T-helper 2 cell treated with Interferon-gamma antibody and Interleukin-4, amounts not matched to agents 5 μg/mL and 100 μg/mL, for 36 hours (primary cell): Measurements from ENCODE around the gene SH3PXD2A.
A peak's percentile ranks its signal among the peaks of the same experiment; 100 is the strongest.
"Not testable (repeated sequence)": the region's sequence is repeated elsewhere in the genome, so short reads cannot be mapped to it uniquely, and the experiment has no call there.

Source experiments
- DNase-seq: peaks from one replicate; pipeline ENCODE4 v3.0.0; 2021; ENCODE audit warnings: low spot score
- H3K27ac Mint-ChIP-seq: one replicate; pipeline ENCODE4 v1.8.0; 2021; ENCODE audit warnings: mild to moderate bottlenecking, mixed read lengths
- H3K27me3 Mint-ChIP-seq: one replicate; pipeline ENCODE4 v1.8.0; 2021; ENCODE audit warnings: low read depth, mixed read lengths
- H3K36me3 Mint-ChIP-seq: one replicate; pipeline ENCODE4 v1.8.0; 2021; ENCODE audit warnings: low read depth, mixed read lengths
- H3K4me1 Mint-ChIP-seq: one replicate; pipeline ENCODE4 v1.8.0; 2021; ENCODE audit warnings: low read depth, mixed read lengths
- H3K4me3 Mint-ChIP-seq: one replicate; pipeline ENCODE4 v1.8.0; 2022; ENCODE audit warnings: mild to moderate bottlenecking, moderate library complexity, mixed read lengths
- H3K9me3 Mint-ChIP-seq: one replicate; pipeline ENCODE4 v1.8.0; 2021; ENCODE audit warnings: mixed read lengths

Gene SH3PXD2A

GRCh38 chr10:103665162-103665889 is 190.1 kb downstream of the SH3PXD2A start:
- Mint-ChIP-seq H3K9me3 (no peaks in the 10 kb centered on the region), H3K36me3 (peaks cover 3% of the 10 kb centered on the region), H3K4me1 (peaks cover 13% of the 10 kb centered on the region), H3K27me3 (no peaks in the 10 kb centered on the region), H3K27ac (peak overlapping the region; percentile 12), H3K4me3 (no peak overlapping the region)
- no peak for DNase-seq

- no peaks in the 10 kb centered on the region for H3K27me3 Mint-ChIP-seq
- peaks cover 8% of the 10 kb centered on the region for H3K36me3 Mint-ChIP-seq
- no peak for DNase-seq
- no peak overlapping the region for H3K27ac Mint-ChIP-seq
- peaks cover 17% of the 10 kb centered on the region for H3K4me1 Mint-ChIP-seq
- H3K9me3 Mint-ChIP-seq = no peaks in the 10 kb centered on the region
- no peak overlapping the region for H3K4me3 Mint-ChIP-seq
These were observed 191.6 kb downstream of the SH3PXD2A start for GRCh38 chr10:103663802-103664201.

- Mint-ChIP-seq H3K4me1 (peaks cover 12% of the 10 kb centered on the region), H3K27me3 (no peaks in the 10 kb centered on the region), H3K4me3 (no peak overlapping the region), H3K36me3 (peaks cover 11% of the 10 kb centered on the region), H3K9me3 (no peaks in the 10 kb centered on the region), H3K27ac (no peak overlapping the region)
- no peak for DNase-seq
These were observed 192.1 kb downstream of the SH3PXD2A start for GRCh38 chr10:103663236-103663635.

- H3K27ac Mint-ChIP-seq = not testable (repeated sequence)
These were observed 192.7 kb downstream of the SH3PXD2A start for GRCh38 chr10:103662704-103663103.

GRCh38 chr10:103661198-103661950 is 194.0 kb downstream of the SH3PXD2A start:
- Mint-ChIP-seq H3K9me3 (peaks cover 12% of the 10 kb centered on the region), H3K4me3 (peak overlapping the region; percentile 67), H3K27me3 (no peaks in the 10 kb centered on the region), H3K4me1 (peaks cover 10% of the 10 kb centered on the region), H3K27ac (peak overlapping the region; percentile 45), H3K36me3 (peaks cover 26% of the 10 kb centered on the region)
- DNase-seq = peak; percentile 22

More at GRCh38 chr10:103662704-103663103, 192.7 kb downstream of the SH3PXD2A start:
- H3K27me3 Mint-ChIP-seq, H3K9me3 Mint-ChIP-seq, DNase-seq, H3K4me3 Mint-ChIP-seq, H3K4me1 Mint-ChIP-seq: not testable (repeated sequence)
- peaks cover 16% of the 10 kb centered on the region for H3K36me3 Mint-ChIP-seq

GRCh38 chr10:103660364-103661197 is 194.8 kb downstream of the SH3PXD2A start:
- Mint-ChIP-seq H3K36me3 (peaks cover 26% of the 10 kb centered on the region), H3K27ac (peak overlapping the region; percentile 80), H3K9me3 (peaks cover 12% of the 10 kb centered on the region), H3K27me3 (no peaks in the 10 kb centered on the region), H3K4me1 (peaks cover 10% of the 10 kb centered on the region), H3K4me3 (peak overlapping the region; percentile 89)
- DNase-seq = peak; percentile 16

GRCh38 chr10:103659674-103660363 is 195.6 kb downstream of the SH3PXD2A start:
- Mint-ChIP-seq H3K27me3 (no peaks in the 10 kb centered on the region), H3K27ac (peak overlapping the region; percentile 80), H3K4me3 (peak overlapping the region; percentile 89), H3K9me3 (peaks cover 12% of the 10 kb centered on the region), H3K4me1 (peaks cover 10% of the 10 kb centered on the region), H3K36me3 (peaks cover 24% of the 10 kb centered on the region)
- DNase-seq = peak; percentile 61

GRCh38 chr10:103658049-103658577 is 197.3 kb downstream of the SH3PXD2A start:
- peaks cover 12% of the 10 kb centered on the region for H3K9me3 Mint-ChIP-seq
- peak overlapping the region; percentile 26 for H3K27ac Mint-ChIP-seq
- no peak overlapping the region for H3K4me3 Mint-ChIP-seq
- peaks cover 23% of the 10 kb centered on the region for H3K36me3 Mint-ChIP-seq
- no peak for DNase-seq
- H3K27me3 Mint-ChIP-seq = no peaks in the 10 kb centered on the region
- H3K4me1 Mint-ChIP-seq = peaks cover 10% of the 10 kb centered on the region

GRCh38 chr10:103657061-103657591 is 198.2 kb downstream of the SH3PXD2A start:
- Mint-ChIP-seq H3K27me3 (no peaks in the 10 kb centered on the region), H3K36me3 (peaks cover 23% of the 10 kb centered on the region), H3K4me3 (no peak overlapping the region), H3K9me3 (peaks cover 12% of the 10 kb centered on the region), H3K27ac (no peak overlapping the region), H3K4me1 (peaks cover 14% of the 10 kb centered on the region)
- DNase-seq = no peak

- Mint-ChIP-seq H3K27me3 (no peaks in the 10 kb centered on the region), H3K9me3 (peaks cover 12% of the 10 kb centered on the region), H3K4me1 (peaks cover 12% of the 10 kb centered on the region), H3K27ac (no peak overlapping the region), H3K4me3 (no peak overlapping the region), H3K36me3 (peaks cover 21% of the 10 kb centered on the region)
- DNase-seq = no peak
These were observed 200.5 kb downstream of the SH3PXD2A start for GRCh38 chr10:103654925-103655324.

GRCh38 chr10:103653581-103654037 is 201.8 kb downstream of the SH3PXD2A start:
- DNase-seq = no peak
- Mint-ChIP-seq H3K9me3 (peaks cover 12% of the 10 kb centered on the region), H3K36me3 (peaks cover 18% of the 10 kb centered on the region), H3K27ac (peak overlapping the region; percentile 57), H3K4me3 (no peak overlapping the region), H3K4me1 (peaks cover 4% of the 10 kb centered on the region), H3K27me3 (no peaks in the 10 kb centered on the region)

- Mint-ChIP-seq H3K27me3 (no peaks in the 10 kb centered on the region), H3K27ac (peak overlapping the region; percentile 56), H3K4me3 (no peak overlapping the region), H3K4me1 (peaks cover 4% of the 10 kb centered on the region), H3K36me3 (peaks cover 11% of the 10 kb centered on the region), H3K9me3 (peaks cover 9% of the 10 kb centered on the region)
- no peak for DNase-seq
These were observed 202.6 kb downstream of the SH3PXD2A start for GRCh38 chr10:103652599-103653281.
